HG02938 (cell line): ENCODE measurements around the gene SIK3.

Experiments
- ATAC-seq: cut with Tn5 transposase; IDR thresholded peaks from one replicate; pipeline ENCODE4 v1.9.1; 2021; ENCODE audit warnings: mild to moderate bottlenecking, moderate library complexity; ENCODE audit not compliant: unreplicated experiment

SIK3 gene

DNA sequence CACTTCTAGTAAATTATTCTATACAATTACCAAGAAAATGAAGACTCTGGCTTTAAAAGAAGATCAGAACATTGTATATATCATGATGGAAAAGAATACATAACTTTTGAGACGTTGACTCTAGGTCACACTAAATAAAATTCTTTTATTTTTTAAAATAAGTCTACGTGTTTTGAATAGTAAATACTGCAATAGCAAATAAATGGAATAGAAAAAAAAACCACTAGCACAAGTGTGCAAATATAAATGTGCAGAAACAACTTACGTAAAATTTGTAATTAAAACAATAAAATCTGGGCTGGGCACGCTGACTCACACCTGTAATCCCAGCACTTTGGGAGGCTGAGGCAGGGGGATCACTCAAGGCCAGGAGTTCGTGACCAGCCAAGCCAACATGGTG is 17.9 kb downstream of the SIK3 start:
- ATAC-seq: no peak

DNA sequence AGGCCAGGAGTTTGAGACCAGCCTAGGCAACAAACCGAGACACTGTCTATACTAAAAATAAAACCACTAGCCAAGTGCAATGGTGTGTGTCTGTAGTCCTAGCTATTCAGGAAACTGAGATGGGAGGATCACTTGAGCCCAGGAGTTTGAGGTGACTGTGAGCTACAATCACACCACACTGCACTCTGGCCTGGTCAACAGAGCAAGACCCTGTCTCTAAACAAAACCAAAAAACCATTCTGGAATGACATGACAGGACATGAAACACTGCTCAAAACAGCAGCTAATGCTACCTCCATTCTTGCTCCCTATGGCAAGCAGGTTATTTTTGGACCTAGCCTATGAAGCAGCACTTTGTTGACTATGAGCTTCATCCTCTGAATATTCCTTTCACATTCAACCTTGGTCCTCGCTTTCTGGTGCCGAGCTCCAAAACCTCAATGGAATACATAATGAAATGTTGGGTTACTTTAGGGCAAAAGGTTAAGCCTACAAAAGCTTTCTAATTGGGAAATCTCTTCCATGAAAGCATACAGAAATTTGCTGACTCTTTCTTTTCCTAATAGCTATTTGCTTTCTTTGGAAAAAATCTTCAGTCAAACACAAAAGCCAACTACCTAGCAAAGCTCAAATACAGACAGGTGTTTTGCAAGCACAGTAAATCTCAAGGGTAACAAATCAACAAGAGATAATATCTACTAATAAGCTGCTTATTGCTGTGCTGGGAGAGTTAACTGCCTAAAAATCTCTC is 21.1 kb downstream of the SIK3 start:
- ATAC-seq: no peak

DNA sequence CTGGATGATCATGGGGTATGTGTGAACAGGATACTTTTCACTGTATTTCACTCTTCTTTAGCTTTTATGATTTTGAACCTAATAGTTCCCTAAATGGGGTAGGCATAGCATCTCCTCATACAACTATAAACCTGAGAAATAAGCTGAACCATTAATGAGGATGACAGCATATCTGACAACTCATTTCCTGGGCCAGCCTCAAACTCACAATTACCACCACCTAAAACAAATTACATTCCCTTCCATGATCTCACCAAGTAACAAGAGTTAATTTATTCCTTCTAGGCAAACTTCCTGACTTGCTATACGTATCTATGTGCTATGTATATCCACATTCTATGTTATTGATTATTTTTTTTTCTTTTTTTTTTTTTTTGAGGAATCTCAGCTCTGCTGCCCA is 23.0 kb downstream of the SIK3 start:
- ATAC-seq: no peak

DNA sequence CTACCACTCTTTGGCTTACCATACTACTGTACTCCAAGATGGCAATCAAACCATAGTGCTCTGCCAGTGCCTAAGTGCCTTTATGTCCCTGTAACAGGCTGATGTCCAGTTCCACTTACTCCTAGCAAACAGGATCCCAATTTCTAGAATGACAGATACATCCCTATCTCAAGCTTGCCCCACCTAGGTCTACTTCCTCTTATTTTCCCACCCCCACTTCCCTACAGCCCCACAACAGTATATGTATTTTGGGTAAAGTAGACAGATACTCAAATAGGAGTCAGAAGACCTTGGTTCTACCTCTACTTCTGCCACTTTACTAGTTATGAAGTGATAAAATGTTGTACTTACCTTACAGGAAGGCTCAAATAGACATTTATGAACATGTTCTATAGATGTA is 24.1 kb downstream of the SIK3 start:
- ATAC-seq: no peak

DNA sequence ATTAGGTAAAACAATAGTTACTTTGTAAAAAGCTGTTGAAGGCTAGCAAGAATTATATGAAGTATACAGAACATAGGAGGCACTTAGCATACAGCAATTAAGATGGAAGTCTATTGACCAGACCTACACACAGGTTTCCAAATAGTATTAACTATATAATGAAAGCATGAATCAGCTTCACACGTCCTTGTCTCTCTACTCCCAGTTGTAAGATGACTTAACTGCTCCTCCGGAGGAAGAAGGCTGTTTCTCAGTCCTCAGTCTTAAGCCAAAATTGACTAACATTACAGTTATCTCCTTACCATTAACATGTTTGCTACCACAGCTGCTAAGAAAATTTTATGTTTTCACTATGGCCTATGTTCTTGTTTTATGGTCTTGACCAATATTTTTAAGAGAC is 24.7 kb downstream of the SIK3 start:
- no peak for ATAC-seq

DNA sequence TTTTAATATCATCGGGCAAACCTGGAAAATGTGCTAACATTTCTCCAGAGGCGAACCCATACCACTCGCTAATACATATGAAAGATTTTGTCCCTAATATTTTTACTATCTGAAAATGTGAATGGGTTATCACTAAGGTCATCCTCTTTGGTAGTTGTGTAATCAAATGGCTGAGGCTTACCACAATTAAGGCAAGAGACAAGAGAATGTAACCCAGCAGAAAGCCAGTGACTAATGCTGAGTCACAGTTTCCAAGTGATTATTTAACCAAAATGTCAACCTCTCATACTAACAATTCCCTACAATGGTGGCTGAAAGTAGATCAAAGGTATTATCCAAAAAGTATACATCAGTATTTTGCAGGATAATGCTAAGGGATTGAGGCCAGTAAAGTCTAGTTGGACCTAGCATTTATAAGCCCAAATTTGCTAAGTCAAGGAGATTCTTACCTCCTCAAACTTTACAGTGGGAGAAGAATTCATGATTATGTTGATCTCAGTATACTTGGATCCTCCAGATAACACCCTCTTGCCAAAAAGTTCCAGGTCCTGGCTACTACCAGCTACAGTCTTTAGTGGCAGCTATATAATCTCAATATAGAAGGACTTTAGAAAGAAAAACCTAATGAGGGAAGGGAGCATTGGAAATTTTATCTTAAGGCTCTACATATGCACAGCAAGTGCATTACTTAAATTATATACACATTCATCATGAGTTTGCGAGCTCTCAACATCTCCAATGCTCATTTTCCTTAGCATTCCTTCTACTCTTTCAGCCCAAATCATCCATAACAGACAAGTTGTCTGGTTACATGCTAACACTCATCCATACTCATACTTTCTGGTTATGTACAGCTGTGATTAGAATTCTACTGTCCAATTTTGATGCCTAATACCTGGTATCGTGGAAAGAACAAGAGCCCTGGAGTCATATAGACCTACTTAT is 25.4 kb downstream of the SIK3 start:
- ATAC-seq: no peak

DNA sequence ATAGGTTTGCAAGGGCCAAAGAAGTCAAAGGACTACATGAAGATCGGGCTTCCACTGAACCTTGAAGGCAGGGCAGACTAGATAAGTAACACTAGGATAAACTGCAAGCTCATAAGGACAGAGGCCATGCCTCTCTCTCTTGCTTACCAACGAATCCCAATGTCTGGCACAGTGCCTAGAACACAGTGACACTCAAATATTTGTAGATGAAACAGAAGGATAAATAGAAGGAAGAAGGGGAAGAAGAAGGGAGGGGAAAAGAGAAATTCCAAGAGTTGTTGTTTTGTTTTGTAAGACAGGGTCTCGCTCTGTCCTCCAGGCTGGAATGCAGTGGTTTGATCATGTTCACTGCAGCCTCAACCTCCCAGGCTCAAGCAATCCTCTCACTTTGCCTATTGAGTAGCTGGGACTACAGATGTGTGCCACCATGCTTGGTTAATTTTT is 26.9 kb downstream of the SIK3 start:
- ATAC-seq: no peak

DNA sequence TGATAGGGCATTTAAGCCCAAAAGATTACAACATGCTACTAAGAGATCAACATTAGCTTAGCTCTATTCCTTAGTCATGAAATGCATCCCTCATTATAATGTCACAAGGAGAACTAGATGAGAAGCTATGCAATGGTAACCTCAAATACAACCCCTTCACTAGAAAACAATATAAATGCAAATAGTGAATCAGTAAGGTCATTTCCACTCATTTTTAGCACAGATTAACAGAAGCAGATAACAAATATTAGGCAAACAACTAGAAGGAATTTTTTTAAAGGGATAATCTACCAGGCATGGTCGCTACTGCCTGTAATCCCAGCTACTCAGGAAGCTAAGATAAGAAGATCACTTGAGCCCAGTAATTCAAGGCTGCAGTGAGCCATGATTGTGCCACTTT is 28.2 kb downstream of the SIK3 start:
- no peak for ATAC-seq

DNA sequence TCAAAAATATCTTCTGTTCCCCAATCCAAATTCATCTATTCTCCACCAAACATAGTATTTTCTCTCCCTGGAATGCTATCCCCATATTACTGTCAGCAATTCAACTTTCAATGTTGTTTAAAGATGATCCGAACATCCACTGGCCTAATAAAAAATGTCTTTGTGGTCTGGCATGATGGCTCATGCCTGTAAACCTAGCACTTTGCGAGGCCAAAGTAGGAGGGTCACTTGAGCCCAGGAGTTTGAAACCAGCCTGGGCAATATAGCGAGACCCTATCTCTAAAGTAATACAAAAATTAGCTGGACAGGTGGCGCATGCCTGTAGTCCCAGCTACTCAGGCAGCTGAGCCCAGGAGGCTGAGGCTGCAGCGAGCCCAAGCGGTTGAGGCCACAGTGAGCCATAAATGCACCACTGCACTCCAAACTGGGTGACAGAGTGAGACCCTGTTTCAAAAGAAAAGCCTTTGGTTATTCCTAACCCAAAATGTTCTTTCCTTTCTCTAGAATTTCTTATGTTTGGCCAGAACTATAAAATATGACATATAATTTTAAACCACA is 29.8 kb downstream of the SIK3 start:
- no peak for ATAC-seq

DNA sequence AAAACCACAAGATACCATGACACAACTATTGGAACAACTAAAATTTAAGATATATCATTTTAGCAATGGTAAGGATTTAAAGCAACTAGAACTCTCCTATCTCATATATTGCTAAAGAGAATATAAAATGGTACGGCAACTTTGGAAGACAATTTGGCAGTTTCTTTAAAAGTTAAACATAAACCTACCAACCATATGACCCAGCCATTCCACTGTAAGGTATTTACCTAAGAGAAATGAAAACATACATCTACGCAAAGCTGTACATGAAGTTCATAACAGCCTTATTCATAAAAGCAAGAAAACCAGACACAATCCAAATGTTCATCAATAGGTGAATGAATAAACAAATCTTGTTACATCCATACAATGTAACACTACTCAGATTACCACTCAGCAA is 31.3 kb downstream of the SIK3 start:
- no peak for ATAC-seq

DNA sequence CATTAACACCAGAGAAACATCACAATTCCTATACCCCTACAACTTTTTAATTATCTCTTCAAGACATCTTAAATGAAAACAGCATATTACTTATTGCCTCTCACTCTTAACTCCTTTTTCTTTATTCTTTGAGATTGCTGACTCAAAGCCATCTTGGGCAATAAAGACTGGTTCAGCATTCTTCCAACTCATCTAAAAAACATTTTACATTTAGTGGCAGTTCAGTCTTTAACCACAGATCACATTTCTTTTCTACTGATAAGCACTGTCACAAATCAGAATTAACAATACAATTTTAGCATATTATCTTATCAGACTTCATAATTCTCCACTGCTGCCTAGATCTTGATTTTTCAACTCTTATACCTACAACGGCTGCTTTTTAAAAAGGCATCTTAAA is 34.0 kb downstream of the SIK3 start:
- no peak for ATAC-seq

DNA sequence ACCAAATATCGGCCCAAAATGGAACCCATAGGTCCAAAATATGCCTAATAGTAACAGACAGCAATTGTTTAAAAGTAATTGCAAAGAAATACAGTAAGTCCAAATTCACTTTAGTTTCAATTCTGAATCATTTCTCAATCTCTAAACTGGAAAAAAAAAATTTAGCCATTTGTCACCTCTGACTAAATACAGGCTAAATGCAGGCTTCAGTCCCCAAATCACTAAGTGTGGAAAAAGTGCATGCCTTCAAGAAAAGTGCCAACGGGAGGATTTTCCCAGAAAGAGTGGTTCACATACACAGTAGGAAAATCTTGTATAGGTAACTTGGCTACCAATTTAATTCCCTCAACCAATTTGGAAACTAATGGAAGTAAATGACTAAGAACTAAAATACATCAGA is 35.7 kb downstream of the SIK3 start:
- no peak for ATAC-seq

DNA sequence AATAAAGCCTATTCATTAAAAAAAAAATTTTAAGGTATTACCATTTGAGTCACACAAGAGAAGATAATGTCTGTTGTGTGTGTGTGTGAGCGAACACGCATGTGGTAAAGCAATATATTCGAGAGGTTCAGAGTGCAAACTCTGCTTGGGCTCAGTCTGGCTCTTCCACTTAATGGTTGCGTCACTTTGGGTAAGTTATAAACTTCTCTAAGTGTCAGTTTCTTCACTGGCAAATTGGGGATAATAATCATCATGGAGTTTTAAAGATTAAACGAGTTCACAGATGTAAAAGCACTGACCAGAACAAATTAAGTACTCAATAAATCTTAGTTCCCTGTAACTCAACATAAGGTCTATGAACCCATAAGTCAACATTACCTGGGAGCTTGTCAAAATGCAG is 37.0 kb downstream of the SIK3 start:
- ATAC-seq: no peak

DNA sequence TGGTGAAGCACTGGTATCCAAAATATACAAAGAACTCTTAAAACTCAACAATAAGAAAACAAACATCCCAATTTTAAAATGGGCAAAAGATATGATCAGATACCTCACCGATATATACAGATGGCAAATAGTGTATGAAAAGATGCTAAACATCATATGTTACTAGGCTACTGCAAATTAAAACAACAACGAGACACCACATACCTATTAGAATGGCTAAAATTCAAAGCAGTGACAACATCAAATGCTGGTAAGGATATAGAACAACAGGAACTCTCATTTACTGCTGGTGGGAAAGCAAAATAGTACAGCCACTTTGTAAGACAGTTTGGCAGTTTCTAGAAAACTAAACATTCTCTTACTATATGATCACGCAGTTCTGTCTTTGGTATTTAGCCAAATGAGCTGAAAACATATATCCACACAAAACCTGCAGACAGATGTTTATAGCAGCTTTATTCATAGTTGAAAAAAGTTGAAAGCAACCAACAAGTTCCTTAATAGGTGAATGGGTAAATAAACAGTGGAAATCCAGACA is 38.5 kb downstream of the SIK3 start:
- ATAC-seq: no peak

DNA sequence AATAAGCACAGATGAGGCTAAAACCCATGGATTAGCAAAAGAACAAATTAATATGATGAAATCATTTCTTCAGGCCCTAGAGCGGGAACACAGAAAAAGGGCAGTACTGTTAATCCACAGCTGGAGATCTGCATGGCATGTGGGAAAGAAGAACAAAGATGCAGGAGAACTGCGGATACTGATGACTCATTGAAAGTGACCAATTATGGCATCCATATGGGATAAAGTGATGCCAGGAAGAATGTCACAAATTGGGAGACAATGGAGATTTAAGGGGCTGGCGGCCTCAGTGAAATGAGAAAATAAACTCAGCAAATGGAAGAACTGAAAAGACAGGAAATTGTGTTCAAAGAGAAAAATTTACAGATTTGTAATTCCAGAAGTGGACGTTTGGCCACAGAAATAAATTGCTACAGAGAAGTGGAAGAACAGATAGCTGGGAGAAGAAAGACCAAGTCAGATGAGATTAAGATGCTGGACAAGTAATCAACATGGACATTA is 39.4 kb downstream of the SIK3 start:
- no peak for ATAC-seq

DNA sequence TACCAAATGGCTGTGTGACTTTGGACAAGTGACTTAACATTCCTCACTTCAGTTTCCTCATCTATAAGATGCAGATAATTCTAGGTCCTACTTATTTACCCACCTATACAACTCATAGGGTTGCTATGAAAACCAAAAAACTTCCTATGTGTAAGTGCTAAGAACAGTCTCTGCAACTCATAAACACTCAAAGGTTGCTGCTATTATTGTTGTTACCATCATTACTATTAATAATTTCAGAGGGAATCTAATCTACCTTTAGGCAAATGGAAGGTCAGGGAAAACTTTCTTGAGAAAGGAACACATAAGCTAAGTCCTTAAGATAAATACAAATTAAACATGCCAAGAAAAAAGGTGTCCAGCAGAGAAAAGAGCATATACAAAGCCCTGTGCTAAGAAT is 40.5 kb downstream of the SIK3 start:
- no peak for ATAC-seq

DNA sequence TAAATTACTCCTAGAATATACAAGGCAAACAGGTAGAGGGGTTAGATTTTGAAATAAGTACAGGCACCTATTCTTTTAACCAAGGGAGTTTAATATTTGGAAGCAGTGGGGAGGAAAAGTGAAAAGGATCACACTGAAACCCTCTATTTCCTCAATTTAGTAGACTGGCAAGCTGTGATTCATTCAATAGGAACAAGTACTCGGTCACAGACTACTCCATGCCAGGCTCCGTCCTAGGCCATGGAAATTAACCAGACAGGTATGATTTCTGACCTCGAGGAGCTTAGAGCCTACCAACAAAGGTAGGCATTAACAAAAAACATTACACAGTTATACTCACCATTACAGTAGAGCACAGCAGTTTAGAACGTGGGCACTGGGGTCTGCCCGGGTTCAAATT is 40.9 kb downstream of the SIK3 start:
- no peak for ATAC-seq

DNA sequence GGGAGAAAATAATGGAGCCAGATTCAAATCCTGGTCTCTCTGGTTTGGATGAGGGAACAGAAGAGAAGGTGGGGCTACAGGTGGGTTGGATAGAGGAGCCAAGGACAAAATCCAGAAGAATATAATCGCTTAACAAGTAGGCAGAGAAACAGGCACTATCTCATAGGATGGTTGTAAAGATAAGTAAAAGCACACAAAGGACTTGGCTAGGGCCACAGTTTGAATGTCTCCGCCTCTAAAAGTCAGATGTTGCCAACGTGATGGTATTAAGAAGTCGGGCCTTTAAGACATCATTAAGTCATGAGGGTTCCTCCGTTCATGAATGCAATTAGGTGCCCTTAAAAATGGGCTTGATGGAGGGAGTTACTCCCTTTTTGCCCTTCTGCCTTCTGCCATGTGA is 42.8 kb downstream of the SIK3 start:
- no peak for ATAC-seq

DNA sequence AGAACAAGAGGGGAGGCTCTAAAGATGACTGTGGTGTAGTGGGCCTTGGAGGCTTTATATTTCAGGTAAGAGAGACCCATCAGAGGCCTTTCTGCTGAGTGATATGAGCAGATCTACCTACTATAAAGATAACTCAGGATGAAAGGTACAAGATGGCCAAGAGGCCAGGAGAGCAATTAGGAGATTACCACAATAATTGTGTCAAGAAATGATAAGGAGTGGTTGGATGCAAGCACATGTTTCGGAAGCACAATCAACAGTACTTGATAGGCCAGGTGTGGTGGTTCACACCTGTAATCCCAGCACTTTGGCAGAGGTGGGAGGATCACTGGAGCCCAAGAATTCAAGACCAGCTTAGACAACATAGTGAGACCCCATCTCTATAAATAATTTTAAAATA is 43.8 kb downstream of the SIK3 start:
- ATAC-seq: no peak

DNA sequence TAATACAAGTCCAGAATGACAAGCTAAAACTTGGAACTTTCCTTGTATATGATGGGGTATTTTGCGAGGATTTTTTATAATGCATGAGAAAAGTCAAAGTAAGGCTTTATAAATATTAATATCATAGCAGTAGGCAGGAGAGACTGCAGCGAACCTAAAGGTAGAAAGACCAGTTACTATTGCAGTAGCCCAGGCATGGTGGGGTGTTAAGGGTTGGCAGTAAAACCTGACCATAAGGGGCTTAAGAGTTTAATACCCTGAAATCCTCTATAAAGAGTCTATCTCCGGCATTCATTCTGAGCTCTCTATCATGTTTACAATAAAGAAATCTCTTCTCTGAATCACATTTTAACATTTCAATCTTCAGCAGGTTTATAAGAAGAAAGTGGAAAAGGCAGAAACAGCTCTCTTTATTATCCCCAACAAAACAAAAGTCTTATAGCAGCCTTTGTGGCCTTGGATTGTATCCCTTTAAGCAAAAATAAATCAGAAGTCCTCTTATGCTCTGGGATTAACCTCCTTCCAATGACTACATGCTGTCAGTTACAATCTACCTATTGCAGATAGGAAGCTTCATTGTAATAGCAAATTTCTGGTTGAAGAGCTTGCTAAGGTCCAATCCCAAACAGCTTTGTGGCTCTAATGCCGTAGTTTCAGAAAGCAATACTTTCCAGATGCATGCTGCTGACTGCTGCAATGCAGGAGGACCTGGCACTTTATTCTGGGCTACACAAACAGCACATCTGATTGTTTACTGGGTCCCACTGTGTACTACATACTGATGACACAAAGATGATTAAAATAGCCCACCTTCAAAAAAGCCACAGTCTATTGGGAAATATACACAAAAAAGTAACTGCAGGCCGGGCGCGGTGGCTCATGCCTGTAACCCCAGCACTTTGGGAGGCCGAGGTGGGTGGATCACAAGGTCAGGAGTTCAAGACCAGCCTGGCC is 45.8 kb downstream of the SIK3 start:
- no peak for ATAC-seq
